Heart left ventricle (tissue), 16 donors: ENCODE data around the gene NOX4. TPM values are rescaled to one million over a fixed set of nuclear protein-coding genes. Genes with fewer than 3 reads are reported as not detected.

Experiments
- ATAC-seq, 4 donors: fragments of 200-7000 bp; cut with Tn5 transposase; one replicate each; pipeline ENCODE4 v1.9.1; 2020 to 2022; ENCODE audit warnings: moderate library complexity in 4 of 4, mild to moderate bottlenecking in 3 of 4, moderate number of reproducible peaks in 1 of 4
- DNase-seq, 5 donors: peaks; one replicate each; pipeline ENCODE4 v3.0.0-alpha.2; 2020
- H3K27ac ChIP-seq, 12 donors: fragments of 200-600 bp; sonication (generic) in 4 of 12; one replicate each; pipeline versions ENCODE4 v1.5.0 to v1.8.0; 2016 to 2022; ENCODE audit warnings: mild to moderate bottlenecking in 2 of 12
- H3K27me3 ChIP-seq, 9 donors: fragments of 200-600 bp; sonication (generic) in 2 of 9; one replicate each; pipeline versions ENCODE4 v1.5.1 to v1.8.0; 2016 to 2022; ENCODE audit warnings: mild to moderate bottlenecking in 3 of 9
- H3K36me3 ChIP-seq, 9 donors: fragments of 200-600 bp; sonication (generic) in 2 of 9; one replicate each; pipeline versions ENCODE4 v1.5.0 to v1.8.0; 2018 to 2022; ENCODE audit warnings: mild to moderate bottlenecking in 2 of 9
- H3K4me1 ChIP-seq, 12 donors: fragments of 200-600 bp; sonication (generic) in 4 of 12; one replicate each; pipeline versions ENCODE4 v1.5.0 to v1.8.0; 2016 to 2022; ENCODE audit warnings: mild to moderate bottlenecking in 3 of 12
- H3K4me3 ChIP-seq, 12 donors: fragments of 200-600 bp; sonication (generic) in 4 of 12; one replicate each; pipeline versions ENCODE4 v1.5.0 to v1.8.0; 2017 to 2022; ENCODE audit warnings: mild to moderate bottlenecking in 9 of 12, moderate library complexity in 4 of 12
- H3K9me3 ChIP-seq, 12 donors: fragments of 200-600 bp; sonication (generic) in 4 of 12; one replicate each; pipeline versions ENCODE4 v1.5.0 to v1.8.0; 2016 to 2022; ENCODE audit warnings: mild to moderate bottlenecking in 1 of 12
- CTCF ChIP-seq, 12 donors: fragments of 200-600 bp; sonication (generic) in 4 of 12; IDR thresholded peaks; one replicate each; pipeline versions ENCODE4 v1.5.0 to v1.8.0; 2018 to 2022; ENCODE audit warnings: antibody characterized with exemption in 12 of 12, mild to moderate bottlenecking in 5 of 12
- POLR2A ChIP-seq, 2 donors: fragments of 450-650 bp; IDR thresholded peaks; one replicate each; pipeline ENCODE4 v1.6.1; 2017; ENCODE audit warnings: antibody characterized with exemption in 2 of 2, mild to moderate bottlenecking in 2 of 2, moderate library complexity in 2 of 2
- WGBS, 4 donors: extraction: QIAGEN DNeasy Blood & Tissue Kit in 2 of 4; methylation state at CpG; one replicate each; pipeline versions ENCODE4 v1.1.5 to v1.1.7; 2013 to 2018; 5-methylcytosine and 5-hydroxymethylcytosine counted together
- intact Hi-C, 10 donors: fragments of 100-400 bp; cut with DNase I; formaldehyde crosslinking; loops; one replicate each; pipeline versions ENCODE4 v1.11.1 to v1.14.2; 2022
- long read RNA-seq, 3 donors: library from polyadenylated mRNA; unstranded; transcript quantifications; one replicate each; pipeline ENCODE4 v2.0.0, GENCODE V29; 2020 to 2021
- polyA plus RNA-seq, 2 donors: library from polyadenylated mRNA; stranded (reverse); fragments of 200-250 nt; gene quantifications; one replicate each; pipeline ENCODE4 v1.2.3, GENCODE V29; 2013
- total RNA-seq, 9 donors: library from RNA; depleted of rRNA in 2 of 9; stranded (reverse); fragments of >200 nt in 2 of 9; fragmentation: NEBNext Ultra II Directional in 3 of 9; extraction: Animal tissue kit (Norgen Biotek cat#: 25700) in 3 of 9; gene quantifications; one replicate each; pipeline versions ENCODE4 v1.1.0 to v1.2.4, GENCODE V29; 2016 to 2023
- donor health status: ischemic (EF 13 %, LVEDD 7.1; RV severe dilation, severe dysfunction).
- donor health status: healthy with polysubstance abuse.
- donor health status: DM: no; HTN: yes; CAD: no.
- donor health status: DM: no; HTN: no; CAD: no.
- donor health status: ischemic (EF 25% LVEDD 6.9; RV normal size, moderate dysfunction).
- donor health status: ischemic (EF 25% LVEDD 5.7; RV mildly dilated, moderate dysfunction).
- donor health status: healthy.
- donor health status: DM: yes; HTN: yes; CAD: no.
- donor health status: ischemic (EF 35%, LVEDD 5.7; RV mildly dilated, moderate dysfunction).
- donor health status: nonischemic (EF 11% LVEDD 7.7; RV severe dilation, severe dysfunction).
- donor health status: DM: yes; HTN: yes; CAD: no.
- donor health status: PGD.
- donor health status: ischemic (EF 29% LVEDD 5.4; RV normal size, mild dysfunction).
- donor health status: nonischemic (EF 23%, LVEDD 6.1; RV moderate dilation, normal function).

Gene NOX4
- total RNA-seq = 1 to 10 TPM; 2.1 to 8.6 (median 2.8) TPM
- polyA plus RNA-seq = 1 to 10 TPM; 2.1 to 2.3 TPM
- long read RNA-seq, donor 1, partial matches to known transcripts = 1 of 4 reads
- long read RNA-seq, donor 1, other reads (novel, unspliced or antisense) = 2 of 4 reads
- long read RNA-seq, donor 2, partial matches to known transcripts = 2 of 10 reads
- long read RNA-seq, donor 2, other reads (novel, unspliced or antisense) = 4 of 10 reads
- long read RNA-seq, donor 3, partial matches to known transcripts = 0 of 6 reads
- long read RNA-seq, donor 3, other reads (novel, unspliced or antisense) = 4 of 6 reads

DNA sequence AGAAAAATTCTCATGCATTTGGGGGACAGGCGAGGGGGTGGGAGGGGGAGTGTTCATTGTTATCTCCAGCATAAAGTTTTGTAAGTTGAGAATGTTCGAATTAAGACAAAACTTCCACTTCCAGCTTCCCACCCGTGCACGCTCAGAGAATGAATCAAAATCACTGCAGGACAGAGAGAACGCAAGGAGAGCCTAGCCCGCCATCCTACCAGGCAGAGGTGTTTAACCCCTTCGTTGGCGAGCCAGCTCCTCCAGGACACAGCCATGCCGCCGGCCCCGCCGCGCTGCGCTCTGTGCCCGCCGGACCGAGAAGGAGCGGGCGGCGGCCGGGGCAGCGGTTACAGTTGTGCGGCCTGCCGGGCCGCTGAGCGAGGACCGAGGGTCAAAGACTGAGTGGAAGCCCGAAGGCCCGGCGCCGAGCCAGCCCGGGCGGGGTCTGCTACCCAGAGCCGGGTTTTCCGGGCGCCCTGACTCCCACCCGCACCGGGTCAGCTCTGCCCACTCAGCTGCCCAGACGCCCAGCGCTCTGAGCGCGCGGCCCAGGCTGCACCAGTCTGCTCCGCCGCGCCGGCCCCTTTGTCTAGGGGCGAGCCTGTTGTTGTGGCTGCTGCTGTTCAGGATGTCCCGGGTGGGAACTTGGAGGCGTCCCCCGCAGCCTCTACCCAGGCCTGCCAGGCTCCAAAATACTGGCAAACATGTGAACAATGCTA is at the start of gene NOX4:
Gene NOX4, minus strand, starts transcription at position 395 of the 710 bp plus-strand sequence. Its CDS starts 129 bp downstream, at position 266.
- intact Hi-C loops = no loop called here
- peak within 1 kb of the TSS; percentile 22 to 68 (median 56) for H3K4me3 ChIP-seq
- DNase-seq = peak; percentile 47 to 79 (median 56)
- no peaks in the 10 kb centered on the region for H3K36me3 ChIP-seq
- TF ChIP-seq POLR2A (IDR thresholded peaks at IDR 0.05) (peak in 1 of 2 donors; percentile 23), CTCF (IDR thresholded peaks at IDR 0.05) (no peak)
- peak; percentile 55 to 93 (median 83) for ATAC-seq
- H3K27me3 ChIP-seq = peaks cover 0 to 17% (median 0%) of the 10 kb centered on the region in 9 donors
- peak within 1 kb of the TSS; percentile 32 to 83 (median 68) for H3K27ac ChIP-seq
- WGBS, 4 donors = 1 to 2% (median 1%) methylated on average over 27 to 51 of the region's 51 CpGs
- H3K9me3 ChIP-seq = no peaks in the 10 kb centered on the region
- H3K4me1 ChIP-seq = peaks cover 0 to 13% (median 0%) of the 10 kb centered on the region in 12 donors

- no peak for ATAC-seq
- no peaks in the 10 kb centered on the region for H3K36me3 ChIP-seq
- no peak for DNase-seq
- 81 to 94% (median 84%) methylated on average over 1 of the region's 1 CpG for WGBS, 4 donors
- TF ChIP-seq CTCF (IDR thresholded peaks at IDR 0.05) = no peak
- no peak for TF ChIP-seq POLR2A (IDR thresholded peaks at IDR 0.05)
- no peaks in the 10 kb centered on the region for H3K4me1 ChIP-seq
- H3K9me3 ChIP-seq = no peaks in the 10 kb centered on the region
- intact Hi-C loops = no loop called here
- no peaks in the 10 kb centered on the region for H3K27me3 ChIP-seq
- H3K27ac ChIP-seq = no peak overlapping the region
- H3K4me3 ChIP-seq = no peak overlapping the region
Measured at GRCh38 chr11:89540826-89541225, 49.7 kb upstream of the NOX4 start.

- DNase-seq (no peak), ATAC-seq (no peak)
- H3K27ac ChIP-seq = no peak overlapping the region
- no peaks in the 10 kb centered on the region for H3K4me1 ChIP-seq
- no peaks in the 10 kb centered on the region for H3K27me3 ChIP-seq
- H3K4me3 ChIP-seq = no peak overlapping the region
- TF ChIP-seq CTCF (IDR thresholded peaks at IDR 0.05) (no peak), POLR2A (IDR thresholded peaks at IDR 0.05) (no peak)
- no peaks in the 10 kb centered on the region for H3K36me3 ChIP-seq
- intact Hi-C loops = no loop called here
- H3K9me3 ChIP-seq = no peaks in the 10 kb centered on the region
- WGBS, 4 donors = 88 to 95% (median 92%) methylated on average over 1 of the region's 1 CpG
Measured at GRCh38 chr11:89537936-89538335, 46.8 kb upstream of the NOX4 start.

GRCh38 chr11:89536926-89537325 is 45.8 kb upstream of the NOX4 start:
- no peaks in the 10 kb centered on the region for H3K27me3 ChIP-seq
- H3K9me3 ChIP-seq = no peaks in the 10 kb centered on the region
- ATAC-seq (no peak), DNase-seq (no peak)
- H3K27ac ChIP-seq = no peak overlapping the region
- intact Hi-C loops = no loop called here
- H3K36me3 ChIP-seq = no peaks in the 10 kb centered on the region
- TF ChIP-seq POLR2A (IDR thresholded peaks at IDR 0.05) (no peak), CTCF (IDR thresholded peaks at IDR 0.05) (no peak)
- H3K4me3 ChIP-seq = no peak overlapping the region
- 50 to 75% (median 63%) methylated on average over 1 of the region's 1 CpG for WGBS, 4 donors
- H3K4me1 ChIP-seq = no peaks in the 10 kb centered on the region
